CD14-positive monocyte (primary cell): ENCODE results near the gene PPP1R3G. TPM values are rescaled to one million over a fixed set of nuclear protein-coding genes. Genes with fewer than 3 reads are reported as not detected.

Experiments used
- DNase-seq, 3 donors: peaks; one replicate each; pipeline ENCODE4 v3.0.0-alpha.2; 2011 to 2022
- H2AFZ ChIP-seq: 2 replicates; pipeline ENCODE4 v1.6.0; 2012; ENCODE audit warnings: mild to moderate bottlenecking, low read depth, low read length, inconsistent platforms; ENCODE audit not compliant: insufficient read depth, poor library complexity, severe bottlenecking
- H3K27ac ChIP-seq, 2 donors: 1 replicate in 1 of 2; 2 replicates in 1 of 2; pipeline ENCODE4 v1.5.1; 2012 to 2013; ENCODE audit warnings: low read length in 2 of 2, control low read depth in 1 of 2, inconsistent platforms in 1 of 2, low read depth in 1 of 2, mild to moderate bottlenecking in 1 of 2
- H3K27me3 ChIP-seq, 2 donors: one replicate each; pipeline versions ENCODE4 v1.6.0 to v1.6.1; 2011 to 2013; ENCODE audit warnings: low read length in 2 of 2; ENCODE audit not compliant: control insufficient read depth in 2 of 2, insufficient read depth in 2 of 2
- H3K36me3 ChIP-seq, 2 donors: replicated peaks in 1 of 2; 1 replicate in 1 of 2; 2 replicates in 1 of 2; pipeline versions ENCODE4 v1.5.1 to v1.6.1; 2012 to 2013; ENCODE audit warnings: low read length in 2 of 2, control low read depth in 1 of 2, inconsistent platforms in 1 of 2, mild to moderate bottlenecking in 1 of 2; ENCODE audit not compliant: insufficient read depth in 2 of 2, control insufficient read depth in 1 of 2
- H3K4me1 ChIP-seq, 2 donors: 1 replicate in 1 of 2; 2 replicates in 1 of 2; pipeline versions ENCODE4 v1.5.1 to v1.6.1; 2012 to 2013; ENCODE audit warnings: low read length in 2 of 2, control low read depth in 1 of 2, inconsistent platforms in 1 of 2, mild to moderate bottlenecking in 1 of 2, moderate library complexity in 1 of 2; ENCODE audit not compliant: insufficient read depth in 2 of 2, control insufficient read depth in 1 of 2
- H3K4me2 ChIP-seq: replicated peaks from 2 replicates; pipeline ENCODE3; 2012; ENCODE audit warnings: low read length, moderate library complexity, mild to moderate bottlenecking; ENCODE audit not compliant: poor library complexity, severe bottlenecking; ENCODE audit errors: extremely low read depth
- H3K4me3 ChIP-seq, 3 experiments: fragments of 200-600 bp in 1 of 3; sonication (generic) in 1 of 3; replicated peaks in 1 of 3; 1 replicate in 2 of 3; 2 replicates in 1 of 3; pipeline ENCODE4 v1.5.1; 2011 to 2013; ENCODE audit warnings: low read length in 3 of 3, mild to moderate bottlenecking in 3 of 3, control low read depth in 2 of 3, low read depth in 2 of 3, inconsistent platforms in 1 of 3, moderate library complexity in 1 of 3
- H3K79me2 ChIP-seq: 2 replicates; pipeline ENCODE4 v1.6.0; 2012; ENCODE audit warnings: mild to moderate bottlenecking, control low read depth, inconsistent platforms, low read length, moderate library complexity; ENCODE audit not compliant: insufficient read depth
- H3K9ac ChIP-seq: 2 replicates; pipeline ENCODE4 v1.6.0; 2017; ENCODE audit warnings: low read length, mild to moderate bottlenecking; ENCODE audit not compliant: insufficient read depth, poor library complexity, severe bottlenecking
- H3K9me3 ChIP-seq, 2 donors: replicated peaks in 1 of 2; 1 replicate in 1 of 2; 2 replicates in 1 of 2; pipeline versions ENCODE4 v1.5.1 to v1.6.1; 2012 to 2013; ENCODE audit warnings: low read length in 2 of 2, control low read depth in 1 of 2; ENCODE audit not compliant: control insufficient read depth in 1 of 2, insufficient read depth in 1 of 2
- H4K20me1 ChIP-seq: 2 replicates; pipeline ENCODE4 v1.6.0; 2012; ENCODE audit warnings: mild to moderate bottlenecking, low read length, control low read depth, moderate library complexity; ENCODE audit not compliant: insufficient read depth
- H3K27ac Mint-ChIP-seq, 7 donors: one replicate each; pipeline ENCODE4 v1.8.0; 2020; ENCODE audit warnings: mild to moderate bottlenecking in 7 of 7, mixed read lengths in 7 of 7, moderate library complexity in 6 of 7, inconsistent platforms in 2 of 7
- H3K27me3 Mint-ChIP-seq, 3 donors: one replicate each; pipeline ENCODE4 v1.8.0; 2021 to 2022; ENCODE audit warnings: low read depth in 3 of 3, mild to moderate bottlenecking in 3 of 3, mixed read lengths in 3 of 3, moderate library complexity in 3 of 3, inconsistent platforms in 1 of 3
- H3K36me3 Mint-ChIP-seq, 2 donors: one replicate each; pipeline ENCODE4 v1.8.0; 2020; ENCODE audit warnings: mixed read lengths in 2 of 2, inconsistent platforms in 1 of 2, mild to moderate bottlenecking in 1 of 2
- H3K4me1 Mint-ChIP-seq: one replicate; pipeline ENCODE4 v1.8.0; 2020; ENCODE audit warnings: mild to moderate bottlenecking, mixed read lengths
- H3K4me3 Mint-ChIP-seq, 2 donors: one replicate each; pipeline ENCODE4 v1.8.0; 2020; ENCODE audit warnings: mild to moderate bottlenecking in 2 of 2, mixed read lengths in 2 of 2, moderate library complexity in 1 of 2
- H3K9me3 Mint-ChIP-seq, 7 donors: one replicate each; pipeline ENCODE4 v1.8.0; 2020 to 2022; ENCODE audit warnings: mixed read lengths in 7 of 7, mild to moderate bottlenecking in 6 of 7, moderate library complexity in 6 of 7, inconsistent platforms in 2 of 7
- CTCF ChIP-seq: fragments of 200-600 bp; IDR thresholded peaks from one replicate; pipeline ENCODE4 v1.8.0; 2022; ENCODE audit warnings: antibody characterized with exemption, mild to moderate bottlenecking
- WGBS: methylation state at CpG from one replicate; pipeline ENCODE4 v1.1.5; 2013; ENCODE audit warnings: missing lambda C conversion rate; ENCODE audit not compliant: insufficient coverage; 5-methylcytosine and 5-hydroxymethylcytosine counted together
- intact Hi-C, 2 donors: fragments of 100-400 bp; cut with micrococcal nuclease; formaldehyde crosslinking; loops; one replicate each; pipeline versions ENCODE4 v1.15.0 to v1.15.1; 2023
- polyA plus RNA-seq, 3 donors: library from polyadenylated mRNA; depleted of rRNA in 1 of 3; unstranded in 2 of 3; stranded (reverse) in 1 of 3; fragments of 300-500 nt in 2 of 3; fragments of >200 nt in 1 of 3; fragmentation: Illumina TruSeq in 2 of 3; gene quantifications; 1 replicate in 2 of 3; 2 replicates in 1 of 3; pipeline ENCODE4 v1.2.3, GENCODE V29; 2012 to 2021

The PPP1R3G gene
- polyA plus RNA-seq, 3 donors, result 0.13 to 0.15 (median 0.13) TPM

- H3K36me3 ChIP-seq, result no peaks in the 10 kb centered on the region
- no peak overlapping the region for H3K27ac ChIP-seq
- H3K4me1 Mint-ChIP-seq, result peaks cover 36% of the 10 kb centered on the region
- peak overlapping the region in 2 of 7 donors; percentile 15 to 19 for H3K27ac Mint-ChIP-seq
- intact Hi-C loops, result loop anchor here in 1 of 2 donors (10.0 kb wide), 1 partner anchor 175 kb away; the partner anchor contains the start of genes FARS2 and LYRM4
- H3K9me3 ChIP-seq, result no peaks in the 10 kb centered on the region
- H3K4me3 ChIP-seq, result peak overlapping the region in 1 of 3 experiments; percentile 15
- 83% methylated on average over 1 of the region's 5 CpGs for WGBS
- TF ChIP-seq CTCF, result no peak
- DNase-seq, result no peak
- peaks cover 33 to 44% of the 10 kb centered on the region in 2 donors for H3K4me1 ChIP-seq
- no peaks in the 10 kb centered on the region for H3K79me2 ChIP-seq
- H3K27me3 ChIP-seq, result peaks cover 5 to 13% of the 10 kb centered on the region in 2 donors
- peaks cover 0 to 6% (median 4%) of the 10 kb centered on the region in 7 donors for H3K9me3 Mint-ChIP-seq
- H2AFZ ChIP-seq, result peak overlapping the region; percentile 11
- peaks cover 18 to 30% (median 27%) of the 10 kb centered on the region in 3 donors for H3K27me3 Mint-ChIP-seq
- peaks cover 3 to 7% of the 10 kb centered on the region in 2 donors for H3K36me3 Mint-ChIP-seq
- no peak overlapping the region for H3K9ac ChIP-seq
- H3K4me3 Mint-ChIP-seq, result peak overlapping the region in 1 of 2 donors; percentile 53
- H3K4me2 ChIP-seq, result no peak overlapping the region
- H4K20me1 ChIP-seq, result no peaks in the 10 kb centered on the region
These were observed 4.6 kb downstream of the PPP1R3G start for GRCh38 chr6:5089481-5090438.

GRCh38 chr6:5090603-5091002 lies 5.5 kb downstream of the PPP1R3G start:
- WGBS, result 96% methylated on average over 4 of the region's 7 CpGs
- Histone ChIP-seq H3K9ac (no peak overlapping the region), H4K20me1 (no peaks in the 10 kb centered on the region), H3K79me2 (no peaks in the 10 kb centered on the region), H3K4me3 (no peak overlapping the region), H3K4me2 (no peak overlapping the region), H3K27me3 (peaks cover 4 to 10% of the 10 kb centered on the region in 2 donors), H3K4me1 (peaks cover 35 to 37% of the 10 kb centered on the region in 2 donors), H3K27ac (no peak overlapping the region), H3K36me3 (no peaks in the 10 kb centered on the region), H2AFZ (no peak overlapping the region), H3K9me3 (no peaks in the 10 kb centered on the region)
- DNase-seq, result no peak
- Mint-ChIP-seq H3K9me3 (peaks cover 0 to 8% (median 4%) of the 10 kb centered on the region in 7 donors), H3K4me1 (peaks cover 41% of the 10 kb centered on the region), H3K27ac (no peak overlapping the region), H3K27me3 (peaks cover 16 to 23% (median 23%) of the 10 kb centered on the region in 3 donors), H3K4me3 (no peak overlapping the region), H3K36me3 (peaks cover 3 to 7% of the 10 kb centered on the region in 2 donors)
- TF ChIP-seq CTCF, result no peak
- intact Hi-C loops, result no loop called here
